Heart left ventricle (tissue), 16 donors: Measurements from ENCODE around the gene IFNGR2. TPM values are rescaled to one million over a fixed set of nuclear protein-coding genes. Genes with fewer than 3 reads are reported as not detected.
"Not testable (repeated sequence)": the region's sequence is repeated elsewhere in the genome, so short reads cannot be mapped to it uniquely, and the experiment has no call there.

Experiments
- ATAC-seq, 4 donors: fragments of 200-7000 bp; cut with Tn5 transposase; one replicate each; pipeline ENCODE4 v1.9.1; 2020 to 2022; ENCODE audit warnings: moderate library complexity in 4 of 4, mild to moderate bottlenecking in 3 of 4, moderate number of reproducible peaks in 1 of 4
- DNase-seq, 5 donors: peaks; one replicate each; pipeline ENCODE4 v3.0.0-alpha.2; 2020
- H3K27ac ChIP-seq, 12 donors: fragments of 200-600 bp; sonication (generic) in 4 of 12; one replicate each; pipeline versions ENCODE4 v1.5.0 to v1.8.0; 2016 to 2022; ENCODE audit warnings: mild to moderate bottlenecking in 2 of 12
- H3K27me3 ChIP-seq, 9 donors: fragments of 200-600 bp; sonication (generic) in 2 of 9; one replicate each; pipeline versions ENCODE4 v1.5.1 to v1.8.0; 2016 to 2022; ENCODE audit warnings: mild to moderate bottlenecking in 3 of 9
- H3K36me3 ChIP-seq, 9 donors: fragments of 200-600 bp; sonication (generic) in 2 of 9; one replicate each; pipeline versions ENCODE4 v1.5.0 to v1.8.0; 2018 to 2022; ENCODE audit warnings: mild to moderate bottlenecking in 2 of 9
- H3K4me1 ChIP-seq, 12 donors: fragments of 200-600 bp; sonication (generic) in 4 of 12; one replicate each; pipeline versions ENCODE4 v1.5.0 to v1.8.0; 2016 to 2022; ENCODE audit warnings: mild to moderate bottlenecking in 3 of 12
- H3K4me3 ChIP-seq, 12 donors: fragments of 200-600 bp; sonication (generic) in 4 of 12; one replicate each; pipeline versions ENCODE4 v1.5.0 to v1.8.0; 2017 to 2022; ENCODE audit warnings: mild to moderate bottlenecking in 9 of 12, moderate library complexity in 4 of 12
- H3K9me3 ChIP-seq, 12 donors: fragments of 200-600 bp; sonication (generic) in 4 of 12; one replicate each; pipeline versions ENCODE4 v1.5.0 to v1.8.0; 2016 to 2022; ENCODE audit warnings: mild to moderate bottlenecking in 1 of 12
- POLR2A ChIP-seq, 2 donors: fragments of 450-650 bp; IDR thresholded peaks; one replicate each; pipeline ENCODE4 v1.6.1; 2017; ENCODE audit warnings: antibody characterized with exemption in 2 of 2, mild to moderate bottlenecking in 2 of 2, moderate library complexity in 2 of 2
- WGBS, 4 donors: extraction: QIAGEN DNeasy Blood & Tissue Kit in 2 of 4; methylation state at CpG; one replicate each; pipeline versions ENCODE4 v1.1.5 to v1.1.7; 2013 to 2018; 5-methylcytosine and 5-hydroxymethylcytosine counted together
- intact Hi-C, 10 donors: fragments of 100-400 bp; cut with DNase I; formaldehyde crosslinking; loops; one replicate each; pipeline versions ENCODE4 v1.11.1 to v1.14.2; 2022
- polyA plus RNA-seq, 2 donors: library from polyadenylated mRNA; stranded (reverse); fragments of 200-250 nt; gene quantifications; one replicate each; pipeline ENCODE4 v1.2.3, GENCODE V29; 2013
- total RNA-seq, 9 donors: library from RNA; depleted of rRNA in 2 of 9; stranded (reverse); fragments of >200 nt in 2 of 9; fragmentation: NEBNext Ultra II Directional in 3 of 9; extraction: Animal tissue kit (Norgen Biotek cat#: 25700) in 3 of 9; gene quantifications; one replicate each; pipeline versions ENCODE4 v1.1.0 to v1.2.4, GENCODE V29; 2016 to 2023
- TF ChIP-seq, protein P1 (sequence below), 12 donors: fragments of 200-600 bp; sonication (generic) in 4 of 12; IDR thresholded peaks; one replicate each; pipeline versions ENCODE4 v1.5.0 to v1.8.0; 2018 to 2022; ENCODE audit warnings: antibody characterized with exemption in 12 of 12, mild to moderate bottlenecking in 5 of 12
- donor health status: ischemic (EF 13 %, LVEDD 7.1; RV severe dilation, severe dysfunction).
- donor health status: healthy with polysubstance abuse.
- donor health status: DM: no; HTN: yes; CAD: no.
- donor health status: DM: no; HTN: no; CAD: no.
- donor health status: ischemic (EF 25% LVEDD 6.9; RV normal size, moderate dysfunction).
- donor health status: ischemic (EF 25% LVEDD 5.7; RV mildly dilated, moderate dysfunction).
- donor health status: healthy.
- donor health status: DM: yes; HTN: yes; CAD: no.
- donor health status: ischemic (EF 35%, LVEDD 5.7; RV mildly dilated, moderate dysfunction).
- donor health status: nonischemic (EF 11% LVEDD 7.7; RV severe dilation, severe dysfunction).
- donor health status: DM: yes; HTN: yes; CAD: no.
- donor health status: PGD.
- donor health status: ischemic (EF 29% LVEDD 5.4; RV normal size, mild dysfunction).
- donor health status: nonischemic (EF 23%, LVEDD 6.1; RV moderate dilation, normal function).

The IFNGR2 gene
- total and polyA plus RNA-seq, 11 donors: 25.1 to 83.3 (median 33.5) TPM

DNA sequence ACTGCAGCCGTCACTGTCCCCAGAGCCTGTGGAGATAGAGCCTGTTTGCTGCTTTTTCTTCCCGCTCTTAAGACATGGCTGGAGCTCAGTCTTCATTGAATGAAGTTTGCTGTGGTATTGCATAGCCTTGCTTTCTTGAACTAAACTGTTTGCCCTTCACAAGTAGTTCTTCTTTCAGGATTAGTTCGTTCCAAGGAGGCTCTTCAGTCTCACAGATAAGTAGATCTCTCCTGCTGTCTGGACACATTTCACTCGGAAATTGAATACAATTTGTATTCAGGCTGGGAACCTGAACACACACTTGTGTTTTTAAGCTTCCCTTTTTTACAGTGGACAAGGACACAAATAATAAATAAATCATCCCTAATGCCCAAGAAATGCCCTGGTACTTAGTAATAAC lies 43.8 kb upstream of the IFNGR2 start:
- H3K27me3 ChIP-seq: no peaks in the 10 kb centered on the region
- TF ChIP-seq, protein P1, sequence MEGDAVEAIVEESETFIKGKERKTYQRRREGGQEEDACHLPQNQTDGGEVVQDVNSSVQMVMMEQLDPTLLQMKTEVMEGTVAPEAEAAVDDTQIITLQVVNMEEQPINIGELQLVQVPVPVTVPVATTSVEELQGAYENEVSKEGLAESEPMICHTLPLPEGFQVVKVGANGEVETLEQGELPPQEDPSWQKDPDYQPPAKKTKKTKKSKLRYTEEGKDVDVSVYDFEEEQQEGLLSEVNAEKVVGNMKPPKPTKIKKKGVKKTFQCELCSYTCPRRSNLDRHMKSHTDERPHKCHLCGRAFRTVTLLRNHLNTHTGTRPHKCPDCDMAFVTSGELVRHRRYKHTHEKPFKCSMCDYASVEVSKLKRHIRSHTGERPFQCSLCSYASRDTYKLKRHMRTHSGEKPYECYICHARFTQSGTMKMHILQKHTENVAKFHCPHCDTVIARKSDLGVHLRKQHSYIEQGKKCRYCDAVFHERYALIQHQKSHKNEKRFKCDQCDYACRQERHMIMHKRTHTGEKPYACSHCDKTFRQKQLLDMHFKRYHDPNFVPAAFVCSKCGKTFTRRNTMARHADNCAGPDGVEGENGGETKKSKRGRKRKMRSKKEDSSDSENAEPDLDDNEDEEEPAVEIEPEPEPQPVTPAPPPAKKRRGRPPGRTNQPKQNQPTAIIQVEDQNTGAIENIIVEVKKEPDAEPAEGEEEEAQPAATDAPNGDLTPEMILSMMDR (IDR thresholded peaks at IDR 0.05): no peak
- no peak for TF ChIP-seq POLR2A (IDR thresholded peaks at IDR 0.05)
- no peaks in the 10 kb centered on the region for H3K9me3 ChIP-seq
- peak overlapping the region in 9 of 12 donors; percentile 38 to 75 (median 58) for H3K27ac ChIP-seq
- H3K4me3 ChIP-seq: no peak overlapping the region
- peaks cover 0 to 49% (median 20%) of the 10 kb centered on the region in 12 donors for H3K4me1 ChIP-seq
- intact Hi-C loops: no loop called here
- WGBS, 4 donors: 78 to 85% (median 81%) methylated on average over 4 of the region's 4 CpGs
- H3K36me3 ChIP-seq: peaks cover 0 to 40% (median 25%) of the 10 kb centered on the region in 9 donors
- ATAC-seq (no peak), DNase-seq (no peak)

DNA sequence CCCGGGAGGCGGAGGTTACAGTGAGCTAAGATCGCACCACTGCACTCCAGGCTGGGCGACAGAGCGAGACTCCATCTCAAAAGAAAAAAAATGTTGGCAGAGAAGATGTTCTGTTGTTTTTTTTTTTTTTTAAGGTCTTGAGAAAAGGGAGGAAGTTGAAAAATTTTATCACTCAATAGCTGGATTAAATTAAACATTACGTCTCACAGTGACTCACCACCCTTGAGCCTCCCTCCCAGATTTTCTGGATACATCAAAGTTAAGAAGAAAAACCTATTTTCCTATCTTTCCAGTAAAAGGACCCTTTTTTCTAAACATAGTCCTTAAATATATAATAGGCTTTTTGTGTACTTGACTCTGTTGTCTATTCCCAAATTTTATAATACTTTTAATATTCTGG lies 42.9 kb upstream of the IFNGR2 start:
- ATAC-seq: peak; percentile 12 to 60 (median 40)
- 48 to 70% (median 65%) methylated on average over 6 of the region's 6 CpGs for whole genome bisulfite sequencing, 4 donors

DNA sequence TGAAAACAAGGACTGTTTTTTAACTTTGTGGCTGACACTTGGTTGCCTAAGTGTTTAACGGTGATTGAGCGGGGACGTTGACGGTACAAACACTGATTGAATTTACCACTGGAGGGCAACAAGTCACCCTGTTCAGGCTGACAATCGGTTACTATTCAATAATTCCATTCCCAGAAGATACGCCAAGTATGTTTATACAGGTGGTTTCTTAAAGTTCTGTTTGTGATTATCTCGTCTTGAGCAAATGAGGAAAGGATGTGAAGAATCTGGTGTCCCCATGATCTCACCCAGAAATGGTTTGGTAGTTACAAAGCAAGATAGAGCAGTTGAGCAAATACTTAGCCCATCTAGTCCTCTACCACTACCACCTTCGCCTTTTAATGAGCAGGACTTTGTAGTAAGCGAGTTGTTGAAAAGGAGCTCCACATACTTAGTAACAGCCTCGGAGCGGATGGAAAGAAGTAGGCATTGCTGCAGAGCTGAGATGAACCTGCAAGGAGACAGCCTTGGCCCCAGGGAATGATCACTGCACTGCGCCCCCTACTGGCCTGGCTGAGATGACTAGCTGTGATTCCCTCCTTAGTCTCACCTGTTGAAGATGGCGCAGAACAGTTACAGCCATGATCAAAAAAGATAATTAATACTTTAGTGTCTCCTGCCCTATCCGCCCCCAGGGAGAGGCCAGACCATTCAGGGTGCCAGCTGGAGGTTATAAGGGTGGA lies 42.2 kb upstream of the IFNGR2 start:
- WGBS, 4 donors: 18 to 29% (median 22%) methylated on average over 14 of the region's 14 CpGs
- no peaks in the 10 kb centered on the region for H3K27me3 ChIP-seq
- H3K4me1 ChIP-seq: peaks cover 0 to 39% (median 20%) of the 10 kb centered on the region in 12 donors
- peaks cover 0 to under 1% (median 0%) of the 10 kb centered on the region in 12 donors for H3K9me3 ChIP-seq
- peak overlapping the region in 11 of 12 donors; percentile 34 to 90 (median 58) for H3K27ac ChIP-seq
- peak; percentile 74 to 86 (median 80) for ATAC-seq
- H3K4me3 ChIP-seq: peak overlapping the region in 11 of 12 donors; percentile 16 to 55 (median 36)
- DNase-seq: peak; percentile 74 to 86 (median 77)
- TF ChIP-seq POLR2A (IDR thresholded peaks at IDR 0.05): no peak
- TF ChIP-seq, protein P1 (IDR thresholded peaks at IDR 0.05): peak; percentile 71 to 88 (median 82)
- peaks cover 0 to 24% (median 11%) of the 10 kb centered on the region in 9 donors for H3K36me3 ChIP-seq
- intact Hi-C loops: loop anchor here in 5 of 10 donors (2.0 to 10.0 kb wide), 8 partner anchors 36 to 526 kb away; partner anchors contain the start of gene IFNAR1 (in 1 of the 5)

More for the DNA sequence above, 42.9 kb upstream of the IFNGR2 start:
- Histone ChIP-seq H3K9me3 (no peaks in the 10 kb centered on the region), H3K4me1 (peaks cover 0 to 44% (median 20%) of the 10 kb centered on the region in 12 donors), H3K27me3 (no peaks in the 10 kb centered on the region), H3K36me3 (peaks cover 0 to 32% (median 19%) of the 10 kb centered on the region in 9 donors), H3K27ac (peak overlapping the region in 11 of 12 donors; percentile 34 to 90 (median 58)), H3K4me3 (peak overlapping the region in 1 of 12 donors; percentile 50)
- TF ChIP-seq, protein P1 (IDR thresholded peaks at IDR 0.05): no peak
- no peak for TF ChIP-seq POLR2A (IDR thresholded peaks at IDR 0.05)
- DNase-seq: no peak
- intact Hi-C loops: loop anchor here in 5 of 10 donors (2.0 to 10.0 kb wide), 8 partner anchors 35 to 525 kb away; partner anchors contain the start of gene IFNAR1 (in 1 of the 5)

GRCh38 chr21:33362044-33362555 lies 41.1 kb upstream of the IFNGR2 start:
- H3K4me1 ChIP-seq: peaks cover 0 to 39% (median 20%) of the 10 kb centered on the region in 12 donors
- TF ChIP-seq, protein P1 (IDR thresholded peaks at IDR 0.05): no peak
- TF ChIP-seq POLR2A (IDR thresholded peaks at IDR 0.05): no peak
- 51 to 67% (median 54%) methylated on average over 12 of the region's 12 CpGs for WGBS, 4 donors

GRCh38 chr21:33363911-33364609 lies 39.2 kb upstream of the IFNGR2 start:
- Histone ChIP-seq H3K9me3 (peaks cover 0 to 28% (median 14%) of the 10 kb centered on the region in 12 donors), H3K27ac (peak overlapping the region in 1 of 12 donors; percentile 81), H3K4me1 (peaks cover 0 to 39% (median 20%) of the 10 kb centered on the region in 12 donors)
- intact Hi-C loops: loop anchor here in 5 of 10 donors (5.0 to 10.0 kb wide), 5 partner anchors 78 to 529 kb away; no protein-coding TSS in a partner anchor
- DNase-seq, H3K36me3 ChIP-seq, H3K4me3 ChIP-seq, H3K27me3 ChIP-seq: not testable (repeated sequence)
- peak in 1 of 4 donors; percentile 46 for ATAC-seq
- WGBS, 4 donors: 74 to 82% (median 76%) methylated on average over 10 of the region's 10 CpGs

More at GRCh38 chr21:33362044-33362555, 41.1 kb upstream of the IFNGR2 start:
- ATAC-seq: peak in 2 of 4 donors; percentile 23 to 25
- Histone ChIP-seq H3K27me3 (no peaks in the 10 kb centered on the region), H3K4me3 (peak overlapping the region in 9 of 12 donors; percentile 16 to 55 (median 37)), H3K9me3 (peaks cover 0 to 11% (median 4%) of the 10 kb centered on the region in 12 donors), H3K36me3 (peaks cover 0 to 14% (median 4%) of the 10 kb centered on the region in 9 donors), H3K27ac (peak overlapping the region in 11 of 12 donors; percentile 34 to 90 (median 58))
- intact Hi-C loops: loop anchor here in 5 of 10 donors (5.0 to 10.0 kb wide), 5 partner anchors 80 to 527 kb away; no protein-coding TSS in a partner anchor
- DNase-seq: no peak
